DMS 273 treated with DMSO at 0.1 percent for 48 hours (cell line): Measurements from ENCODE around the gene QSOX2.

Experiments used
- DNase-seq: peaks from one replicate; lab custom pipeline; 2025; lab: John Stamatoyannopoulos, UW

Gene QSOX2, protein sequence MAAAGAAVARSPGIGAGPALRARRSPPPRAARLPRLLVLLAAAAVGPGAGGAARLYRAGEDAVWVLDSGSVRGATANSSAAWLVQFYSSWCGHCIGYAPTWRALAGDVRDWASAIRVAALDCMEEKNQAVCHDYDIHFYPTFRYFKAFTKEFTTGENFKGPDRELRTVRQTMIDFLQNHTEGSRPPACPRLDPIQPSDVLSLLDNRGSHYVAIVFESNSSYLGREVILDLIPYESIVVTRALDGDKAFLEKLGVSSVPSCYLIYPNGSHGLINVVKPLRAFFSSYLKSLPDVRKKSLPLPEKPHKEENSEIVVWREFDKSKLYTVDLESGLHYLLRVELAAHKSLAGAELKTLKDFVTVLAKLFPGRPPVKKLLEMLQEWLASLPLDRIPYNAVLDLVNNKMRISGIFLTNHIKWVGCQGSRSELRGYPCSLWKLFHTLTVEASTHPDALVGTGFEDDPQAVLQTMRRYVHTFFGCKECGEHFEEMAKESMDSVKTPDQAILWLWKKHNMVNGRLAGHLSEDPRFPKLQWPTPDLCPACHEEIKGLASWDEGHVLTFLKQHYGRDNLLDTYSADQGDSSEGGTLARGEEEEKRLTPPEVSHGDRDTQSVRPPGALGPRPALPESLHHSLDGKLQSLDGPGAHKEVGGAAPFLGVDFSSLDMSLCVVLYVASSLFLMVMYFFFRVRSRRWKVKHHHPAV

DNA sequence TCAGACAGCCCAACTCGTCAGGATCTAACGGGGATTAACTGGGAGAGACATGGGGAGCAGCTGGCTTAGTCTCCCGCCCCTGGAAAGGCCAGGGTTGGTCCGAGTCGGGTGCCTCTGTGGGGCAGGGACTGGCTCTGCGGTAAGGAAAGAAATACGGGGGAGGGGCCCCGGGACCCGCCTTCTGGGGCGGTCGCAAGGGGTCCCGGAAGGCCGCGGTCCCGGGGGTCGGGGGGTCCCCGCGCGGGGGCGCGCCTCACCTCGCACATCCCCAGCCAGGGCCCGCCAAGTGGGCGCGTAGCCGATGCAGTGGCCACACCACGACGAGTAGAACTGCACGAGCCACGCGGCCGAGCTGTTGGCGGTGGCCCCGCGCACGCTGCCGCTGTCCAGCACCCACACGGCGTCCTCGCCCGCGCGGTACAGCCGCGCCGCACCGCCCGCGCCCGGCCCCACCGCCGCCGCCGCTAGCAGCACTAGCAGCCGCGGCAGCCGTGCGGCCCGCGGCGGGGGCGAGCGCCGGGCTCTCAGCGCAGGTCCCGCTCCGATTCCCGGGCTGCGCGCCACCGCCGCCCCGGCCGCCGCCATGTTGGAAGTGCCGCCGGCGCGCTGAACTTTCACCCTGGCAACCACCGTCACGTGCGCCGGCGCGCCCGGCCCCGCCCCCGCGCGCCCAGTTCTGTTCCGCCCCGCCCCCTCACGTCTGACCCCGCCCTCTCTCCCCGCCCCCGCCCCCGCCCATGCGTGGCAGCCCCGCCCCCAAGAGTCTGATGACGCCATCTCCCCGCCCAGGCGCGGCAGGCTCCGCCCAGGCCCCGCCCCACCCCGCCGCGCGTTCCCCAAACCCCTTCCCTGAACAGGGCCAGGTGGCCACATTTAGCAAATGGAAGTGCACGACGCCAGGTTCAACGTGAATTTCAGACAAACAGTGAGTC, at the start of gene QSOX2:
QSOX2 (minus strand) TSS at position 594 of the 932 bp plus-strand sequence; CDS start at position 585, 9 bp downstream.
- peak; percentile 12 for DNase-seq

DNA sequence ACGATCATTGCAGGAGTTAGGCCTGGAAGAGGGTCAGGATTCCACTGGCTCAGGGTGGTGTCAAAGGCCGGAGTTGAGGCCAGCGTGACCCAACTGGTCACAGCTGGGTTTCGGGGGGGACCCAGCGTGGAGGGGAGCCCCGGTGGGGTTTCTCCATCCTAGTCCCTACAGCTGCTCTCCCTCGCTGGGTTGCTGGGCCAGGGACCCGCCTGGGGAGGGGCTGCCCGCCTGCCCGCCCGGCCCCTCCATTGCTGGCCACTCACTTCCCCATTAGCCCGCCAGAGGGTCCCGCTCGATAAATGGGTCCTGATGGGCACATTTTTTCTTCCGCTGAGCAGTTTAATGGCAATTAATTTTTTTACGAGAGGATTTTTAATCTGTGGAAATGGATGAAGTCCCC, 49.4 kb upstream of the QSOX2 start:
- DNase-seq: no peak

DNA sequence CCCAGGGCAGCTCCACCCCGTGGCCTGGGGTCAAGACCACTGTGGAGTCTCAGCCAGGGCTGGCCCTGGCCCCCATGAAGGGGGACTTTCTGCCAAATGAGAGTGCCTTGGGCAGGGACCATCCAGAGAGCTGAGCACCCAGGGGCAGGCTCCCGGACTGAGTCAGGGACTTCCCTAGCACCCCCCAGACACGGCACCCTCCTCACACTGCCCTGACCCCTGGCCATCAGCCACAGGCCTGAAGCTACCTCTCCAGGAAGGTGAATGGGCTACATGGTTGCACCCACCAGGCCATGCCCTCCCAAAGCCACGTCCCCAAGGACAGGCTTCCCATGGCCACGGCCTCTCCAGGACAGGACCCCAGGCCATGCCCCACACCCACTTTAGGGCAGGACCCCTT, 48.8 kb upstream of the QSOX2 start:
- DNase-seq: no peak

DNA sequence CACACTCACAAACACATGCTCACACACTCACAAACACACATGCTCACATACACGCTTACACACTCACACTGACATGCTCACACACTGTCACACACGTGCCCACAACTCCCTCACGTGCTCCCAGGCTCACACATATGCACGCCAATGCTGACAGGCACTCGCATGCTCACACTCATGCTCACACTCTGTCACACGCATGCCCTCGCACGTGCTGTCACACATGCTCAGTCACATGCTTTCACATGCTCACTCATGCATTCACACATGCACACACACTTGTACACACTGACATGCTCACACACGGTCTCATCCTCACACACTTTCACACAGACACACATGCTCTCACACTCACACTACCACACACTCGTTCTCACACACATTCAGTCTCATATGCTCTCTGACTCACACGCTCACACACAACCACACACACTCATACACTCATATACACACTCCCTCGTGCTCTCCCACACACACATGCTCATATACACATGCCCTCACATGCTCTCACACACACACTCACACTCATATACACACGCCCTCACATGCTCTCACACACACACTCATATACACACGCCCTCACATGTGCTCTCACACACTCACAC, 48.0 kb upstream of the QSOX2 start:
- no peak for DNase-seq

DNA sequence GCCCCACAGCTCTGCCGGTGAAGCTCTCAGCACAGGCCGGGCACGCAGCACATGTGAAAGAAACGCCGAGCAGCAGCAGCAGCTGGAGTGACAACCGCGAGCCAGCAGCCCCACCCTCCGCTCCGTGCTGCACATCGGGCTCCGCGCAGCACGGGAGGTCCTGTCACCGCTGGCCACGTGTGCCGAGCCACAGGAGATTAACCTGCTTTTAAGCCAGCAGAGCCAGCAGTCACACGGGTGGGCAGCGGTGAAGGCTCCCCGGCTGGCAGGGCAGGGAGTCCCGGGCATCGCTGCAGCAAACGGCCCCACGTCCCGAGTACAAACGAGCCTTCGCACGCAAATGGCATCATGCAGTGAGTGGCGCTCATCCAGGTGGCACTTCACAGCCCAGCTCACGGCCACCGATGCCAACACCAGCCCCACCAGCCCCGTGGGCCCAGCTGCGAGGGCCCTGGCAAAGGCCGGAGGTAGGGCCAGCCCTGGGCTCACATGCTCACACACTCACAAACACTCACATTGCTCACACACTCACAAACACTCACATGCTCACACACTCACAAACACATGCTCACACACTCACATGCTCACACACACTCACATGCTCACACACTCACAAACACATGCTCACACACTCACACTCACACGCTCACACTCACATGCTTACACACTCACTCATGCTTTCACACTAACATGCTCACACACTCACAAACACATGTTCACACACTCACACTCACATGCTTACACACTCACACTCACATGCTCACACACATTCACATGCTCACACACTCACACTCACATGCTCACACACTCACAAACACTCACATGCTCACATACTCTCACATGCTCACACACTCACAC, 47.2 kb upstream of the QSOX2 start:
- DNase-seq: no peak

DNA sequence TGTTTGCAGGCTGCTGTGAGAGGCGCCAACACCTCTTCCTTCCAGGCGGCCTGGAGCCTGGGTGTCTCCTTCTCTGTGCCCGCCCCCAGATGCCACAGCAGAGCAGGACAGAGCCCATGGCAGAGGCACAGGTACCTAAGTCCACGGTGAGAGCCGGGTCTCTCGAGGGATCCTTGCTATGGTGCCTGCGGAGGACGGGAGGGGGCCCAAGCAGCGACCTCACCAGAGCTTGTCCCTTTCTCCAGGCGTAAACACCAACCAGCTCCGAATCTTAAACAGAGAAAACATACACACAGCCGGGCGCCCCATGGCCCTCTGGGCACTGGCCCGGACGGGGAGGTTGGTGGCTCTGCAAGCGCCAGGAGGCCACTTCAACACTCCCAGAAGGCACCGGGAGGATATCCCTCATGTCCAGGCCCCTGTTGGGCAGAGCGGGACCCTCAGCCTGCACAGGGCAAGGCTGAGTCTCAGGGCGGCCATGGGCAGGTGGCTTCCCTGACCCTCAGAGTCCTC, 46.5 kb upstream of the QSOX2 start:
- DNase-seq: no peak

DNA sequence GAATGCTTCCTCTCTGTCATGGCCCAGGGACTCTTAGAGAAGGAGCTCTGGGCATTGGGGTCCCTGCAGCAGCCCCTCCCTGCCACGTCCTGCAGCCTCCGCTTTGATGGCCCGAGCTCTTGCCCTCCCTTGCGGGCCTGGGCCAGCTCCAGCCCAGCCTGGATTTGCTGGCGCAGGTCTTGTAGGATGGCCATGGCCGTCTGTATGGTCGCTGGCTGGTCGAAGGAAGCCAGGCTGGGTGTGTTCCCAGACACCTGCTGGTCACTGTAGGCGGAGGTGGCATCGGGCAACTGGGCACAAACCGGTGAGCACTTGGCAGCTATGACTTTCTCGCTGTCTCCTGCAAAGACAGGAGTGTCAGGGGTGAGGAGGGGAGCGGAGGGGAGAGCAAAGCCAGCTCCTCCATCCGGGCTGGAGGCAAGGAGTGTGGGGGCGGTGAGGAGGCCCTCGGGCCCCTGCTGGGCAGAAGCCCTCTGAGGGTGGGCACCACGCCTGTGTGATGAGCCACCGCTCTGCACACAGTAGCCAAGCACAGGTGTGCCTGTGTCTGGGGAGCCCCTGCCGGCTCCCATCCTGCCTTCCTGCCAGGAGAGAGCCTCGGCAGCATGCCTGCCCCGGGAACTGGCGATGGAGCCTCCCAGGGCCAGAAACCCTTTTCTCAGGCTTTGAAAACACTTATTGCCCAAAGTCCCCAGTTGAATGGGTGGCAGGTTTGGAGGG, 45.9 kb upstream of the QSOX2 start:
- DNase-seq: no peak

DNA sequence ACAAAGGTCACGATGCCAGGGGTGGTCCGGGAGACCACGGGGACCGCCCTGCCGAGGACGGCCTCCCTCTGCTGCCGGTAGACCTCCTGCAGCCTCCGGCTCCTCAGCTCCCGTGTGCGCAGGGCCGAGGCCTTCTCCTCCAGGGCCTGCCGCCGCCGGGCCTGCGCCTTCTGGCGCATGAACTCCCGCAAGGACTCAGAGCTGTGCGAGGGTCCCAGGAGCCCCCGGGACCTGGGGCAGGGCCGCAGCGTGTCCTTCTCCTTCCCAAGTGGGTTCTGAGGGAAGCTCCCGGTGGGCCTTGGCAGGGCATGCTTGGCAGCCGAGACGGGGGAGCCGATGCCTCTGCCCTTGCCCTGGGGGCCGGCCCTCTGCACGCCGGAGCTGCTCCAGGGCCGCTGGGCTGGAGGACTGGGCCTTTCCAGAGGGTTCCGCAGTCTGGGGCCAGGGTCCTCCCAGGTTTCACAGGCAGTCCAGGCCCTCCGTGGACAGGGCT, 44.9 kb upstream of the QSOX2 start:
- DNase-seq: no peak

DNA sequence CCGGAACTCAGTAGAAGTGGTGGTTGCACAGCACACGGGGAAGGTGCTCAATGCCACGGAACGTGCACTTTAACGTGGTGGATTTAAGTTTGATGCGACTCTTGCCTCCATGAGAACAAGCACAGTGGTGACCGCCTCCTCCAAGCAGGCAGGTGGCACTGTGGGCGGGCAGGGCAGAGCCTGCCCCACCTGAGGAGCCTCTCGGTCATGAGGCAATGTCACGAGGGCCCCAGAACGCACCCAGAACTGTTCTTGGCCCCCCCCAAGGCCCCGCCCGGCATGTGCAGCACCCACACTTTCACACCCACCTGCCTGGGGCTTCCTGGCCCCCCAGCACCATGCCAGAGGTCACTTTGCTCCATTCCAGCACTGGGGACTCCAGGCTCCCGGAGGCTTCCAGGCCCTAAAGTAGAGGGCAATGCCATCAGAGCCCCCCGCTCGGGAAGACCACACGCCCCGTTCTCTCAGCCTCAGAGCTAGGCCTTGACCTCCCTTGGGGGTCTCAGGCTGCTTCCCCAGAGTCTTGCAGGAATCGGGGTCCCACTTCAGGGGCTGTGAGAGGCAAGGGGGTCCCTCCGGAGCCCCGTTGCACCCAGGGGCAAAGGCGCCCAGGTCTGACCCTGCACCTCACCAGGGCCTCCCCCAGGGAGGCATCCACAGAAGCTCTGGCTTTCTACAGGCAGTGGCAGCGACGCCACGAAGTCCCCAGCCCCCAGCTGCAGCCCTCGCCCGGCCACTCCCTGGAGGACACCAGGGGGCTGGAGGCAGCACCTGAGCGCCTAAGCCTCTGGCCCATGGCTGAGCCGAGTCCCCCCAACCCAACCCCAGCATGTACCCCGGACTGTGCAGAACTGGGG, 44.3 kb upstream of the QSOX2 start:
- DNase-seq: no peak

DNA sequence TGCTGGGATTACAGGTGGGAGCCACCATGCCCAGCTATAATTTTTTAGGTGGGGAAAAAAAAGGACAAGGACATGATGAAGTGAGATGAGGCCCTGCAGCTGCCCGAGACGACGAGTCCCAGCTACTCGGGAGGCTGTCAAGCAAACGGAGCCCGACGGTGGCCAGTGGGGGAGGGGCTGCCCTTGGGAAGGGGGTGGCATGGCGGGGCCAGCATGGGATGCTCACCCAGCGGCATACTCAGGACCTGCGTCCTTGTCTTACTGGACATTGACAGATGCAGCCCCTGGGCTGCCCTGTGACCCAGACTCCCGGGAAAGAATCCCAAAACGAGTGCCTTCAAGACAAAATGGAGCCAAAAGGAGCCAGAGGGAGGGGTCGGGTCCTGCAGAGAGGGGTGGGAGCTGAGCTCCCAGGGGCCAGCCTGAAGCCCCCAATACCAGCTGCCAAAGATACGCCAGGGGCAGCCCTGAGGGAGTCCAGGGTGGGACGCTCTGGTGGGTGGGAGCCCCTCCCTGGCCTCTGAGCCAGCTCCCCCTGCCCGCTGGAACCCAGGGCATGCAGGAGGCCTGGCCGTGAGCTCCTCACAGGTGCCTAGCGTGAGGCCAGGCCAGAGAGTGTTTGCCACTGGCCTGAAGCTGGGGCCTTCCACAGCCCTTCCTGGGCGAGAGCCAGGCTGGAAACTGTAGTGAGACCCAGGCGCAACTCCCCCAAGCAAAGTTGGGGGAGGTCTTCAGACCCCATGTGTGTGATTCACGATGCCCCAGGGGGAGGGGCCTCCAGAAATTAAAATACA, 42.5 kb upstream of the QSOX2 start:
- DNase-seq: no peak

DNA sequence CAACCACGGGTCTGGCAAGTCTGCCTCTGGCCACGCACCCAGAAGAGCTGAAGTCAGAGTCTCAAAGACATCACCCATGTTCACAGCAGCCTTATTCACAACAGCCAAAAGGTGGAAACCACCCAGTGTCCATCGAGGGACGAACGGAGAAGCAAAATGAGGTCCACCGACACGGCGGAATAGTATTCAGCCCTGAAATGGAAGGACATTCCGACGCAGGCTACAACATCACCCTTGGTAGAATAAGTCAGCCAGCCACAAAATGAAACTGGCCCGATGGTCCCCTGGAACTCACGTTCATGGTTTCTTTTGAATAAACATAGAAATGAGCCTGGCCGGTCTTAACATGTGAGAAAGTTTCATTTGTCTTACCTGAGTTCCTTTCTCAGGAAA, 41.4 kb upstream of the QSOX2 start:
- no peak for DNase-seq

DNA sequence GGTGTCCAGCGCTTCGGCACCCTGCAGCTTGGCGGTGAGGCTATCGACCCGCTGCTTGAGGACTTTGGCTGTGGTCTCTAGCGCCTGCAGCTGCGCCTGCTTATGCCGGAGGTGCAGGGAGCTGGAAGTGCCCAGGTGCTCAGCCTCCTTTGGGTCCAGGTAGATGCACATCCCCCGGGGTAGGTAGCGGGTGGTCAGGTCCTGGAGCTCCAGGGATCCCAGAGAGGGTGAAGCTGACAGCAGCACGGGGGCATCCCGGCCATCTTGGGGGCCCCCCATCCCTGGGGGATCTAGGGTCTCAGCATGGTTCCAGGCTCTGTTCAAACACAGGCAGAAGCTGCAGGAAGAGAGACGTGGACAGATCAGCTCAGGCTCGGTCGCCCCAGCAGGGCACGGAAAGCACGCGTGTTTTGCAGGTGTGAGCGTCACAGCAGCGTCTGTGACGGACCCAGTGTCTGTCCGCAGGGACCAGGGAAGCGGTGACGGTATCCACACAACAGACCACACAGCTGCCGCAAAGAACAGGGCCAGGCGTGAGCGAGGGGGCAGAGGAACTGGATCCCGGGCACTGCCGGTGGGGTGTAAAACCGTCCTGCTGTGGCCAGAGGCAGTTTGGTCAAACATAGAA, 40.9 kb upstream of the QSOX2 start:
- DNase-seq: no peak

DNA sequence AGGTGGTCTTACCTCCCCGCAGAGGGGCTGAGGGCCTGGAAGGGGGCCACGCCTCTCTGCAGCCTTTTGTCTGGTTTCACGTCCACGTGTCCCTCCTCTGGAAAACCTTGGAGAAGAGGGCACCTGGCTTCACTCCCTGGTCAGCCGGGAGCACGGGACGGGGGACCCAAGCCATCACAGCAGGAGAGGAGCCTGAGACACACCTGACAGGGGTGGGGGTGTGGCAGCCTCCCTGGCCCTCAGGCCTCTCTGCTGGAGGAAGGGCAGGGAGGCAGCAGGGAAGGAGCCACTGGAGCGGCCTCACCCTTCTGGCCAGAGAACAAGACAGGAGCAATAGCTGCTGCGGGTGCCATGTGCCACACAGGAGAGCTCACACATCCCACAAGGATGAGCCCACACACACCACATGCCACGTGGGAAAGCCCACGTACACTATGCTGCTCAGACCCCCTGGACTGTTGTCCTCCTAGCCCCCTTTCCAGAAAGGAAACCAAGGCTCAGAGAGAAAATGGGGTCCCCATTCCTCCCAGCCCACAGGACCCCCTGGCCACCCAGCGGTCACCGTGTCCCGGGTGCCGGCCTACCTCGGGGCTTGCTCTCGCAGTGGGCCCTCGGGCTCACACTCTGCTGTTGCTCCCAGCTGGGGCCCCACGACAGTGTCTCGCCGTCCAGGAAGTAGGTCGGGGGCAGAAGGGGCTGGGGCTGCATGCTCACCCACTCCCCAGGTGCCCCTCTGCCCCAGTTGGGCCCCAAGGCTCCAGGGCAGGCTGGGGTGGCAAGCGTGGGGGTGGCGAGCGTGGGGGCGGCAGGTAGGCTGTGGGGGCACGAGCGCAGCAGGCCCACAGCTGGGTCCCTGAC, 40.1 kb upstream of the QSOX2 start:
- DNase-seq: no peak

DNA sequence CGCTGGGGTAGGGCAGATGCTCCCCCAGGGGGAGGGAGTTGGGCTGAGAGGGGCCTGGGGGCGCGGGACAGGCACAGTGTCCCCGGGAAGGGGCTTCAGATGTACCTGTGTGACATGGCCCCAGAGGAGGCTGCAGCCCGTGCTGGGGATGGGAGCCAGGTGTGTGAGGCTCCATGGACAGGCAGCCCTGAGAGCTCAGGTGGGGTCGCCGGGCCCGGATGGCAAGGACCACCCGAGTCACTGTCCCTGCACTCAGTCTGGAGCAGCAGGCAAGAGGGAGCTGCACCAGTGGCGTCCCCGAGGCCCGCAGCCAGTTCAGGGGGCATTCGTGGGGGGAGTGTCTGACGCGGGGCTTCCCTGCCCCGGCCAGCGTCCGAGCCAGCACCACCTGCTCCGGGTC, 39.3 kb upstream of the QSOX2 start:
- no peak for DNase-seq

DNA sequence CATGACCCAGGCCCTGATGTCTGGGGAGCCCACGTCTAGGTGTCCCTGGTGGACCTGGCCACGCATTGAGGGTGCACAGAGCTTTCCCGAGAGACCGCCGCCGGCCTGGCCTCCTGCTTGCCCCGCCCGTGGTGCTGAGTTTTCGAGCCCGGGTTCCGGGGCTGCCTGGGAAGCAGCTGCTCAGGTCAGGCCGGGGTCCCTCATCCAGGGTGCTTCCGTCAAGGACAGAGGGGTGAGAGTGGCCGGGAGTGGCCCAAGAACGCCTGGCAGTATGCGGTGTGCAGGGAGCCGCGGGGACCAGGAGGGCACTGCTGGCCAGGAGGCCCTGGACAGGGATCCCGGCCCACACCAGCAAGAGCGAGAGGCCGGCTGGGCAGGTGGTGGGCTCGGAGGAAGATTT, 38.7 kb upstream of the QSOX2 start:
- no peak for DNase-seq

DNA sequence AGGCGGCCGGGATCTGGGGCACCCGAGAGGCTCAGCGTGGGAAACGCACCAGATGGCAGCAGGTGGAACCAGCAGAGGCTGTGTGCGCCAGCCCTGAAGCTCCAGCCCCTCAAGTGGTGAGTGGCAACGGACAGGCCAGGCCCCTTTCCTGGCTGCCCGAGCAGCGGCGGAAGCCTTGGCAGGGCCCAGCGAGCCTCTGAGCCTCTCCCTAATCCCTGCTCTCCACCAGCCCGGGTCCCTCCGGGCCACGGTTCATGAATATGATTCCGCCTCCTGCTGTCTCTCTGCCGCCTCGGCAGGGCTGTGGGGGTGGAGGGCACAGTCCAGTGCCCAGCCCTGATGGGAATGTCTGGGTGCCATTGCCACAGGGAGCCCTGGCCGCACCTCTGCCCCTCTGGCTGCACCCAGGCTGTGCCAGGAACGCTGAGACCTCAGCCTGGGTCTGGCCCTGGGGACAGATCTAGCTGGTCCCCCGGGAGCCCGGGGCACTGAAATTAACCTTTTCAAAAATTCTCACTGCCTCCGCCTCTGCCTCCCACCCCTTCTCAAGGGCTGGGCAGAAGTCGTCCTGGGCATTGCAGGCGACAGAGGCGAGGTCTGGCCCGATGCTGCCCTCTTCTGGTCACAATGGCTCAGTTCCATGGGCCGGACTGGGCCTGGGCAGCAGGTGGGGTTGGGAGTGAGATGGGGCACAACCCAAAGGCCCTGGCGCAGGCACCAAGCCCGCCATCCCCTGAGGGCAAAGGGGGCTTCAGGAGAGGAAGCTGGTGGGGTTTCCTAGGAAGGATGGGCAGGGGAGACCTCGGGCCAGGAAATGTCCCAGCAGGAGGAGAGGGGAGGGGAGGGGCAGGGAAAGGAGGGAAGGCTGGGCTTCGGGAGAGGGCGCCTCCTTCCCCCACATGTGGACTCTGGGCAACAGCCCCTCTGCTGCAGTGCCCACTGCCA, 38.0 kb upstream of the QSOX2 start:
- DNase-seq: peak; percentile 57
